Mononuclear cell (primary cell): Measurements from ENCODE around the gene PRR22. TPM values are rescaled to one million over a fixed set of nuclear protein-coding genes. Genes with fewer than 3 reads are reported as not detected.
"Not testable (repeated sequence)": the region's sequence is repeated elsewhere in the genome, so short reads cannot be mapped to it uniquely, and the experiment has no call there.

ENCODE experiments used
- H3K27me3 ChIP-seq: 2 replicates; pipeline ENCODE4 v1.6.0; 2011; ENCODE audit warnings: low read length, control low read depth; ENCODE audit not compliant: insufficient read depth
- H3K4me1 ChIP-seq: 2 replicates; pipeline ENCODE4 v1.5.1; 2011; ENCODE audit warnings: mild to moderate bottlenecking, low read length, control low read depth; ENCODE audit not compliant: insufficient read depth
- H3K4me3 ChIP-seq: 2 replicates; pipeline ENCODE4 v1.5.1; 2011; ENCODE audit warnings: mild to moderate bottlenecking, low read length, moderate library complexity
- H3K9me3 ChIP-seq: 2 replicates; pipeline ENCODE4 v1.5.1; 2011; ENCODE audit warnings: low read depth, mild to moderate bottlenecking, control low read depth, low read length
- total RNA-seq: library from RNA; depleted of rRNA; stranded (reverse); fragments of >200 nt; gene quantifications from one replicate; pipeline ENCODE4 v1.2.3, GENCODE V29; 2012

PRR22 gene
- total RNA-seq, 1 donor = 0.42 TPM

DNA sequence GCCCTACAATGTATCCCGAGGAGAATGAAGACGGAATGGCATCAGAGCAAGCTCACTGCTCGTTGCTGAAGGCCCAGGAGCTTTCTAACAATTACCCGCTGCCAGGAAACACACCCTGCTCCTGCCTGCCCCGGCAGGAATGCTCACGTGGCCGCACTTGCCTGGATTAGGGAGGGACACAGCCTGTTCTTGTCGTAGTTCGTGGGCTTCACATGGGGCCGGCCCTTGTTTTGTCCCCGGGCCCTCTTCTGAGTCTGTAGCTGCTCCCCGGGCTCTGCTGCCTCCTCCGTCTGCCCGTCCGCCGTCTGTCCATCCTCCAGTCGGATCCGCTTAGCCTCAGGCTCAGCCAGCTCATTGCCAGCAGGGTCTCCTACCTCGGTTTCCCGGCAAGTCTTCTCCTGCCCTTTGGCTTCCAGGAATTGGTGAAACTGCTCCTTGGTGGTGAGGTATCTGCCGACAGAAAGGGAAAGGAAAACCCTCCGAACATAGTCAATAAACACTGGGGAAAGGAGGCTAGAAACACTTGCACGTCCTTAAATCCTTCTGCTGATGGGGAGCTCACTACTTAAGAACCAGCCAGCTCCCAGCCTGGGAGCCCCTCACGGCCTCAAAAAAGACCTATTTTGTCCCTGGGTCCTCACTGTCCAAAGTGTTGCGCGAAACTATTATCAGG is 5.5 kb upstream of the PRR22 start:
- peaks cover 10% of the 10 kb centered on the region for H3K4me1 ChIP-seq
- peak overlapping the region; percentile 65 for H3K4me3 ChIP-seq
- H3K27me3 ChIP-seq = no peaks in the 10 kb centered on the region
- H3K9me3 ChIP-seq = no peaks in the 10 kb centered on the region

- H3K9me3 ChIP-seq = no peaks in the 10 kb centered on the region
- H3K27me3 ChIP-seq = no peaks in the 10 kb centered on the region
- peaks cover 10% of the 10 kb centered on the region for H3K4me1 ChIP-seq
- no peak overlapping the region for H3K4me3 ChIP-seq
Measured at GRCh38 chr19:5789351-5789761, 4.8 kb upstream of the PRR22 start.

- H3K27me3 ChIP-seq = no peaks in the 10 kb centered on the region
- peaks cover 10% of the 10 kb centered on the region for H3K4me1 ChIP-seq
- no peak overlapping the region for H3K4me3 ChIP-seq
- no peaks in the 10 kb centered on the region for H3K9me3 ChIP-seq
Measured at GRCh38 chr19:5788422-5788821, 3.9 kb upstream of the PRR22 start.

- Histone ChIP-seq H3K9me3 (no peaks in the 10 kb centered on the region), H3K27me3 (no peaks in the 10 kb centered on the region), H3K4me1 (peaks cover 10% of the 10 kb centered on the region), H3K4me3 (no peak overlapping the region)
Measured at GRCh38 chr19:5787409-5788182, 3.0 kb upstream of the PRR22 start.

DNA sequence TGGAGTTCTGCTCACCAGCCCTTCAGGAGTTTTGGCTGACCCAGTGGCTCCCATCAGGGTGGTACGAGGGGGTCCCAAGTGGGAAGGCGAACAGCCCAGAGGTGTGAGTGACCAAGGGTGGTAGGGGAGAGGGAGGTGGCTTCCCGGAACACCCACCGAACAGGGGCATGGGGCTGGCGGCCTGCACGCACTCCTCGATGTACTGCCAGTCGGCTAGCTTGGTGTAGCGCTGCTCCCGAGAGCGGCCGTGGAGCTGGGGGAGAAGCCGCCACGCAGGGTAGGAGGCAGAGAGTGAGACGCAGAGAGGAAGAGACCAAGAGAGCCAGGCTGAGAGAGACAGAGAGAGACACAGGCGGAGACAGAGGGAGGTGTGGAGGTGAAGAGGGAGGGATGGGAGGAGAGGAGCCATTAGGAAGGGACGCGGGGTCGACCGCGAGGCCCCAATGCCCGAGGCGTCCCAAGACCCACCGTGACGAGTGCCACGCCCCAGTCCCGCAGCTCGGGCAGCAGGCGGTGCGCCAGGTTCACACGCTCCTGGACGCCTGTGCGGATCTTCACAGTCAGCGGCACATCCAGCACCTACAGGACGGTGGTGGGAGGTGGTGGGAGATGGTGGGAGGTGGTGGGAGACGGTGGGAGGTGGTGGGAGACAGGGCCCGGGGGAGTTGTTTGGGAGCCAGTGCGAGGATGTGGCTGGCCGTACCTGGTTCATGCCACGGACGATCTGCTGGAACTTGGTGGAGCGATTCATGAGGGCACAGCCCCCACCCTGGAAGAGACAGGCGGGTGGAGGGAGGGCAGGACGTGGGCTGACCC is 2.3 kb upstream of the PRR22 start:
- peaks cover 10% of the 10 kb centered on the region for H3K4me1 ChIP-seq
- H3K27me3 ChIP-seq = no peaks in the 10 kb centered on the region
- H3K4me3 ChIP-seq = no peak overlapping the region
- H3K9me3 ChIP-seq = no peaks in the 10 kb centered on the region

GRCh38 chr19:5785423-5785822 is 877 bp upstream of the PRR22 start:
- H3K4me3 ChIP-seq = no peak overlapping the region
- H3K4me1 ChIP-seq = peaks cover 9% of the 10 kb centered on the region
- H3K9me3 ChIP-seq = no peaks in the 10 kb centered on the region
- H3K27me3 ChIP-seq = no peaks in the 10 kb centered on the region

- no peaks in the 10 kb centered on the region for H3K9me3 ChIP-seq
- H3K27me3 ChIP-seq = no peaks in the 10 kb centered on the region
- H3K4me3 ChIP-seq = no peak overlapping the region
- H3K4me1 ChIP-seq = no peaks in the 10 kb centered on the region
Measured at GRCh38 chr19:5782945-5783919, 1.3 kb downstream of the PRR22 start.

DNA sequence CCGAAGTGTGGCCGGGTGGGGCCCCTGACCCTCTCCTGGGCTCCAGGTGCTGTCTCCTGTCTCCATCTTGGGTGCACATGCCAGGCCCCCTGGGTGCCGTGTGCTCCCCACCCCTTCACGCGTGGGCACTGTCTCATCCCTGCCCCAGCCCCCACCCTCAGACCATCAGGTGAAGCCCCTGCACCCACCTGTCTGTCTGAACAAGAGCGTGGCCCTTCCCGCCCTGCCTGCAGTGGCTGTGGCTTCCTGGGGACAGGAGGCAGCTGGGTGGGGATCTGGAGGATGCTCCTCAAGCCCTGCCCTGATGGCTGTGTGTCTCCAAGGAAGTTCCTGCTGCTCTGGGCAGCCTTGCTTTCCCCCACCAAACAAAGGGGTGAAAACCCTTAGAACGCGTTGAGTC is 2.2 kb downstream of the PRR22 start:
- Histone ChIP-seq H3K27me3 (no peaks in the 10 kb centered on the region), H3K4me3 (no peak overlapping the region), H3K9me3 (no peaks in the 10 kb centered on the region), H3K4me1 (no peaks in the 10 kb centered on the region)

DNA sequence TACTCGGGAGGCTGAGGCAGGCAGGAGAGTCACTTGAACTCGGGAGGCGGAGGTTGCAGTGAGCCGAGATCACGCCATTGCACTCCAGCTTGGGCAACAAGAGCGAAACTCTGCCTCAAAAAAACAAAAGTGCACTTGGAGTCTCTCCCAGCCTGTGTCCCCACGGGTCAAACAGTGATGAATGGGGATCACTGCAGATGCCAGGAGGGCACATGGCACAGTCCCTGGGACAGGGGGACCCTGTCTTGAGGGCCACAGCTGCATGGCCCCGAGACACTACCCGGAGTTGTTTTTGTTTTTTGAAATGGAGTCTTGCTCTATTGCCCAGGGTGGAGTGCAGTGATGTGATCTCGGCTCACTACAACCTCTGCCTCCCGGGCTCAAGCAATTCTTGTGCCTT is 3.6 kb downstream of the PRR22 start:
- not testable (repeated sequence) for H3K9me3 ChIP-seq, H3K27me3 ChIP-seq, H3K4me3 ChIP-seq, H3K4me1 ChIP-seq

DNA sequence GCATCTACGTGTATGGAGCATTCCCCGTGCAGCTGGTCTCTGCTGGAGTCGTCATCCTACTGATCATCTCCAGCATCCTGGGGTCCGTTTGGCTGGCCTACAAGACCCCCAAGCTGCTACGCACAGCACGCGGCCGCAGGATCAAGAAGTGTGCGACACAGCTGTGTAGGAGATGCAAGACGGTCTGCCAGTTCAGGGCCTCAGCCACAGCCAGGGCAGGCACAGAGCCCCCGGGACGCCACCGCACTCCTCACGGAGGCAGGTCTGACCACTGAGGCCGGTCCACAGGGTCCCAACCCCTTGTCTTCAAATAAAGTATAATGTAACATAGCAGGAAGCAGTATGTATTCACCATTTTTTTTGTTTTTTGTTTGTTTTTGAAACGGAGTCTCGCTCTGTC is 6.1 kb downstream of the PRR22 start:
- Histone ChIP-seq H3K4me1 (no peaks in the 10 kb centered on the region), H3K27me3 (no peaks in the 10 kb centered on the region), H3K9me3 (no peaks in the 10 kb centered on the region), H3K4me3 (no peak overlapping the region)

GRCh38 chr19:5775668-5776309 is 8.8 kb downstream of the PRR22 start:
- Histone ChIP-seq H3K9me3 (no peaks in the 10 kb centered on the region), H3K4me3 (no peak overlapping the region), H3K4me1 (no peaks in the 10 kb centered on the region)

DNA sequence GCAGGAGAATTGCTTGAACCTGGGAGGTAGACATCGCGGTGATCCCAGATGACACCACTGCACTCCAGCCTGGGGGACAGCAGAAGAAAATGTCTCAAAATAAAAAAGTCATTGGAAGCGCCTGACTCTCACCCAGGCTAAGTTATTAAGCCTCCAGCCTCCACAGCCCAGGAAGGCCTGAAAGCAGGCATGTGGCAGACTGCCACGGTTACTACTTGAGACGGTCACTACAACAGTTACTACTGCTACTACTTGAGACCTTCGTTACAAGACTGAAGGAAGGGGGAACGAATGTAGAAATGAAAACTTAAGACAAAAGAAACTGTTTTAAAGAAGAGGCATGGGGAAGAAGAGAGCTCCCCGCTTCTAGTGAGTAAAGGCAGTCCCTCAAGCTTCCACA is 9.6 kb downstream of the PRR22 start:
- H3K9me3 ChIP-seq = no peaks in the 10 kb centered on the region
- H3K27me3 ChIP-seq = no peaks in the 10 kb centered on the region
- no peak overlapping the region for H3K4me3 ChIP-seq
- H3K4me1 ChIP-seq = no peaks in the 10 kb centered on the region

More at GRCh38 chr19:5775668-5776309, 8.8 kb downstream of the PRR22 start:
- no peaks in the 10 kb centered on the region for H3K27me3 ChIP-seq

DNA sequence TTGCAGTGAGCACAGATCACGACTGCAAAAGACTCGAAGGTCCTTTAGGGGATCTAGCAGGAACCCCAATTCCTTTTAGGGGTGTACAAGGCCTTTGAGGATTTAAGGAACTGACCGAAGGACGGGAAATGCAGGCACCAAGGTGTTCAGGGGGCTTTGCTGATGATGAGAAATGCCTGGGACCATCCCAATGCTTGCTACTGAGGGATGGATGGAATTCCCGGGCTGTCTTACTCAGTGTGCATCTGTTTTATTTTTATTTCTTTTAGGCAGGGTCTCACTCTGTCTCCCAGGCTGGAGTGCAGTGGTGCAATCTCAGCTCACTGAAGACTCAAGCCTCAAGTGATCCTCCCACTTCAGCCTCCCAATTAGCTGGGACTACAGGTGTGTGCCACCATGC is 11.3 kb downstream of the PRR22 start:
- no peaks in the 10 kb centered on the region for H3K27me3 ChIP-seq
- H3K4me3 ChIP-seq = no peak overlapping the region
- H3K4me1 ChIP-seq = no peaks in the 10 kb centered on the region

GRCh38 chr19:5772416-5772815 is 12.1 kb downstream of the PRR22 start:
- Histone ChIP-seq H3K9me3 (no peaks in the 10 kb centered on the region), H3K27me3 (no peaks in the 10 kb centered on the region), H3K4me3 (no peak overlapping the region), H3K4me1 (no peaks in the 10 kb centered on the region)

More for the DNA sequence above, 11.3 kb downstream of the PRR22 start:
- H3K9me3 ChIP-seq = no peaks in the 10 kb centered on the region
